CD14-positive monocyte (primary cell): ENCODE measurements around the gene MKI67. TPM values are rescaled to one million over a fixed set of nuclear protein-coding genes. Genes with fewer than 3 reads are reported as not detected.

Experiments
- DNase-seq, 3 donors: peaks; one replicate each; pipeline ENCODE4 v3.0.0-alpha.2; 2011 to 2022
- H2AFZ ChIP-seq: 2 replicates; pipeline ENCODE4 v1.6.0; 2012; ENCODE audit warnings: mild to moderate bottlenecking, low read depth, low read length, inconsistent platforms; ENCODE audit not compliant: insufficient read depth, poor library complexity, severe bottlenecking
- H3K27ac ChIP-seq, 2 donors: 1 replicate in 1 of 2; 2 replicates in 1 of 2; pipeline ENCODE4 v1.5.1; 2012 to 2013; ENCODE audit warnings: low read length in 2 of 2, control low read depth in 1 of 2, inconsistent platforms in 1 of 2, low read depth in 1 of 2, mild to moderate bottlenecking in 1 of 2
- H3K27me3 ChIP-seq, 2 donors: one replicate each; pipeline versions ENCODE4 v1.6.0 to v1.6.1; 2011 to 2013; ENCODE audit warnings: low read length in 2 of 2; ENCODE audit not compliant: control insufficient read depth in 2 of 2, insufficient read depth in 2 of 2
- H3K36me3 ChIP-seq, 2 donors: replicated peaks in 1 of 2; 1 replicate in 1 of 2; 2 replicates in 1 of 2; pipeline versions ENCODE4 v1.5.1 to v1.6.1; 2012 to 2013; ENCODE audit warnings: low read length in 2 of 2, control low read depth in 1 of 2, inconsistent platforms in 1 of 2, mild to moderate bottlenecking in 1 of 2; ENCODE audit not compliant: insufficient read depth in 2 of 2, control insufficient read depth in 1 of 2
- H3K4me1 ChIP-seq, 2 donors: 1 replicate in 1 of 2; 2 replicates in 1 of 2; pipeline versions ENCODE4 v1.5.1 to v1.6.1; 2012 to 2013; ENCODE audit warnings: low read length in 2 of 2, control low read depth in 1 of 2, inconsistent platforms in 1 of 2, mild to moderate bottlenecking in 1 of 2, moderate library complexity in 1 of 2; ENCODE audit not compliant: insufficient read depth in 2 of 2, control insufficient read depth in 1 of 2
- H3K4me2 ChIP-seq: replicated peaks from 2 replicates; pipeline ENCODE3; 2012; ENCODE audit warnings: low read length, moderate library complexity, mild to moderate bottlenecking; ENCODE audit not compliant: poor library complexity, severe bottlenecking; ENCODE audit errors: extremely low read depth
- H3K4me3 ChIP-seq, 3 experiments: fragments of 200-600 bp in 1 of 3; sonication (generic) in 1 of 3; replicated peaks in 1 of 3; 1 replicate in 2 of 3; 2 replicates in 1 of 3; pipeline ENCODE4 v1.5.1; 2011 to 2013; ENCODE audit warnings: low read length in 3 of 3, mild to moderate bottlenecking in 3 of 3, control low read depth in 2 of 3, low read depth in 2 of 3, inconsistent platforms in 1 of 3, moderate library complexity in 1 of 3
- H3K79me2 ChIP-seq: 2 replicates; pipeline ENCODE4 v1.6.0; 2012; ENCODE audit warnings: mild to moderate bottlenecking, control low read depth, inconsistent platforms, low read length, moderate library complexity; ENCODE audit not compliant: insufficient read depth
- H3K9ac ChIP-seq: 2 replicates; pipeline ENCODE4 v1.6.0; 2017; ENCODE audit warnings: low read length, mild to moderate bottlenecking; ENCODE audit not compliant: insufficient read depth, poor library complexity, severe bottlenecking
- H3K9me3 ChIP-seq, 2 donors: replicated peaks in 1 of 2; 1 replicate in 1 of 2; 2 replicates in 1 of 2; pipeline versions ENCODE4 v1.5.1 to v1.6.1; 2012 to 2013; ENCODE audit warnings: low read length in 2 of 2, control low read depth in 1 of 2; ENCODE audit not compliant: control insufficient read depth in 1 of 2, insufficient read depth in 1 of 2
- H4K20me1 ChIP-seq: 2 replicates; pipeline ENCODE4 v1.6.0; 2012; ENCODE audit warnings: mild to moderate bottlenecking, low read length, control low read depth, moderate library complexity; ENCODE audit not compliant: insufficient read depth
- H3K27ac Mint-ChIP-seq, 7 donors: one replicate each; pipeline ENCODE4 v1.8.0; 2020; ENCODE audit warnings: mild to moderate bottlenecking in 7 of 7, mixed read lengths in 7 of 7, moderate library complexity in 6 of 7, inconsistent platforms in 2 of 7
- H3K27me3 Mint-ChIP-seq, 3 donors: one replicate each; pipeline ENCODE4 v1.8.0; 2021 to 2022; ENCODE audit warnings: low read depth in 3 of 3, mild to moderate bottlenecking in 3 of 3, mixed read lengths in 3 of 3, moderate library complexity in 3 of 3, inconsistent platforms in 1 of 3
- H3K36me3 Mint-ChIP-seq, 2 donors: one replicate each; pipeline ENCODE4 v1.8.0; 2020; ENCODE audit warnings: mixed read lengths in 2 of 2, inconsistent platforms in 1 of 2, mild to moderate bottlenecking in 1 of 2
- H3K4me1 Mint-ChIP-seq: one replicate; pipeline ENCODE4 v1.8.0; 2020; ENCODE audit warnings: mild to moderate bottlenecking, mixed read lengths
- H3K4me3 Mint-ChIP-seq, 2 donors: one replicate each; pipeline ENCODE4 v1.8.0; 2020; ENCODE audit warnings: mild to moderate bottlenecking in 2 of 2, mixed read lengths in 2 of 2, moderate library complexity in 1 of 2
- H3K9me3 Mint-ChIP-seq, 7 donors: one replicate each; pipeline ENCODE4 v1.8.0; 2020 to 2022; ENCODE audit warnings: mixed read lengths in 7 of 7, mild to moderate bottlenecking in 6 of 7, moderate library complexity in 6 of 7, inconsistent platforms in 2 of 7
- CTCF ChIP-seq: fragments of 200-600 bp; IDR thresholded peaks from one replicate; pipeline ENCODE4 v1.8.0; 2022; ENCODE audit warnings: antibody characterized with exemption, mild to moderate bottlenecking
- WGBS: methylation state at CpG from one replicate; pipeline ENCODE4 v1.1.5; 2013; ENCODE audit warnings: missing lambda C conversion rate; ENCODE audit not compliant: insufficient coverage; 5-methylcytosine and 5-hydroxymethylcytosine counted together
- intact Hi-C, 2 donors: fragments of 100-400 bp; cut with micrococcal nuclease; formaldehyde crosslinking; loops; one replicate each; pipeline versions ENCODE4 v1.15.0 to v1.15.1; 2023
- polyA plus RNA-seq, 3 donors: library from polyadenylated mRNA; depleted of rRNA in 1 of 3; unstranded in 2 of 3; stranded (reverse) in 1 of 3; fragments of 300-500 nt in 2 of 3; fragments of >200 nt in 1 of 3; fragmentation: Illumina TruSeq in 2 of 3; gene quantifications; 1 replicate in 2 of 3; 2 replicates in 1 of 3; pipeline ENCODE4 v1.2.3, GENCODE V29; 2012 to 2021

Gene MKI67
- polyA plus RNA-seq, 3 donors: 0.02 to 0.05 TPM; not detected in 1

DNA sequence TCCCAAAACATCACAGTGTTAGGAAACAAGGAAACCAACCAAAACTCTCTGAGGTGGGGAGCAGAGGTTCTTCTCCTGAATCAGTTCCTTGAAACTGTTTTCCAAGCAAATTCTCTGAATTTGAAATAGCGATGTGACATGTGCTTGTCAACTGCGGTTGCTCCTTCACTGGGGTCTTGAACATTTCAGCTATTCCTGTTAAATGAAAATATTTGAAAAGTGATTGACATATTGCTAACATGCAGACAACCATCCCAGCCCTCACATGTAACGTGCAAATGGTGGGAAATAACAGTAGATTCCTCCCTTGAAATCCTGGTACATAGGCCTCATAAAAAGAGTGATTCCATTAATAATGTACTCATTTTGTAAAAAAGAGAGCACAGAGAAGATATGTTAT lies 15.9 kb downstream of the MKI67 start:
- peaks cover 97% of the 10 kb centered on the region for H3K79me2 ChIP-seq
- H2AFZ ChIP-seq: no peak overlapping the region
- TF ChIP-seq CTCF: no peak
- intact Hi-C loops: no loop called here
- peaks cover 86 to 100% of the 10 kb centered on the region in 2 donors for H3K36me3 ChIP-seq
- no peak overlapping the region for H3K4me3 Mint-ChIP-seq
- peak overlapping the region in 1 of 7 donors; percentile 8 for H3K27ac Mint-ChIP-seq
- H3K4me3 ChIP-seq: no peak overlapping the region
- no peak for DNase-seq
- no peaks in the 10 kb centered on the region for H3K9me3 ChIP-seq
- no peak overlapping the region for H3K4me2 ChIP-seq
- H4K20me1 ChIP-seq: no peaks in the 10 kb centered on the region
- peaks cover 34 to 50% of the 10 kb centered on the region in 2 donors for H3K36me3 Mint-ChIP-seq
- H3K4me1 Mint-ChIP-seq: no peaks in the 10 kb centered on the region
- H3K9ac ChIP-seq: no peak overlapping the region
- H3K4me1 ChIP-seq: no peaks in the 10 kb centered on the region
- no peak overlapping the region for H3K27ac ChIP-seq
- no CpG with 5 or more reads among the region's 3 CpGs for WGBS
- no peaks in the 10 kb centered on the region for H3K27me3 Mint-ChIP-seq
- no peaks in the 10 kb centered on the region for H3K9me3 Mint-ChIP-seq
- no peaks in the 10 kb centered on the region for H3K27me3 ChIP-seq

DNA sequence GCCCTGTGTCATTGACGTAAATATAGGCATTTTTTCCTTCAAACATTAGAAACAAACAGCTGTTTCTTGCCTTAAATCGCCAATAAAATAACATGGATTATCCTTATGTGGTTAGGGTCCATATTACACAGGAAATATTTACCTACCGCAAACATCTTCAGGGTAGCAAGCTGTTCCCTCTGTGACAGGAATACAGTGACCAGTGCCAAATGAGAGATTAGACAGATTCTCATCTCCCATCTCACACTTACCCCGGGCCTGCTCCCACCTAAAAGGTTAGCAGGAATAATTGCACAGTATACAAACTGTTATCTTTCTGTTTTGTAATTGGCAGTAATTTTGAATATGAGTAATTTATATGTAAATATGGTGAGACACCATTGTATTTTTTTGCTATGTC lies 16.5 kb downstream of the MKI67 start:
- H3K36me3 ChIP-seq: peaks cover 89 to 100% of the 10 kb centered on the region in 2 donors
- WGBS: 93% methylated on average over 2 of the region's 4 CpGs

More for the DNA sequence above, 16.5 kb downstream of the MKI67 start:
- Mint-ChIP-seq H3K4me1 (no peaks in the 10 kb centered on the region), H3K9me3 (no peaks in the 10 kb centered on the region), H3K4me3 (no peak overlapping the region), H3K27me3 (peaks cover 0 to 2% (median 0%) of the 10 kb centered on the region in 3 donors), H3K27ac (no peak overlapping the region), H3K36me3 (peaks cover 33 to 43% of the 10 kb centered on the region in 2 donors)
- Histone ChIP-seq H2AFZ (no peak overlapping the region), H3K4me3 (no peak overlapping the region), H3K9me3 (no peaks in the 10 kb centered on the region), H3K9ac (no peak overlapping the region), H3K27ac (no peak overlapping the region), H3K4me1 (no peaks in the 10 kb centered on the region), H4K20me1 (no peaks in the 10 kb centered on the region), H3K79me2 (peaks cover 97% of the 10 kb centered on the region), H3K27me3 (no peaks in the 10 kb centered on the region), H3K4me2 (no peak overlapping the region)
- no peak for DNase-seq
- TF ChIP-seq CTCF: no peak
- intact Hi-C loops: no loop called here
